SU-DHL-6 (cell line): ENCODE measurements around the gene HSD11B2.

Experiments
- EZH2phosphoT487 ChIP-seq: fragments of 200-600 bp; sonication (generic), shearing (Covaris generic); conservative IDR thresholded peaks from 2 replicates; pipeline ENCODE4 v1.6.1; 2018; ENCODE audit warnings: mild to moderate bottlenecking, antibody characterized with exemption, low read length, moderate library complexity, mixed read lengths
- TF ChIP-seq, protein P1 (sequence below): fragments of 200-600 bp; sonication (generic); IDR thresholded peaks from one replicate; pipeline ENCODE4 v1.5.1; 2017; ENCODE audit warnings: antibody characterized with exemption, mild to moderate bottlenecking, low read length, moderate library complexity; ENCODE audit not compliant: insufficient read depth, poor library complexity, severe bottlenecking

DNA sequence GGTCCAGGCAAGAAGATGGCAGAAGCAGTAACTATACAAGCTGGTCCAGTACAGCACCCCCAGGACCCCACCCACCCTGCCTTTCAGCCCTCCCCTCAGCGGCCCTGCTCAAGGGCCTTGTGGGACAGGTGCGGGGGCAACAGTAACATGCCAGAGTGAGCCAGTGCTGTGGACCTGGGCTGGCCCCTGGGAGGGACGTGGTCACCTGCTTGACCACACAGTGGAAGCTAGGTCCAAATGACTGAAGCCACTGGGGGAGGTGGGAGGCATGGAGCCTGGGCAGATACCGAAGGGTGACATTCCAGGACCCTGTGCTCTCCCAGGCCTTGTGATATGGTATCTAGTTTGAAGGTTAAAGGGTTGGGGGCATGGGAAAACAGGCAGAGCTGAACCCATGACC lies 32.8 kb downstream of the HSD11B2 start:
- TF ChIP-seq, protein P1, sequence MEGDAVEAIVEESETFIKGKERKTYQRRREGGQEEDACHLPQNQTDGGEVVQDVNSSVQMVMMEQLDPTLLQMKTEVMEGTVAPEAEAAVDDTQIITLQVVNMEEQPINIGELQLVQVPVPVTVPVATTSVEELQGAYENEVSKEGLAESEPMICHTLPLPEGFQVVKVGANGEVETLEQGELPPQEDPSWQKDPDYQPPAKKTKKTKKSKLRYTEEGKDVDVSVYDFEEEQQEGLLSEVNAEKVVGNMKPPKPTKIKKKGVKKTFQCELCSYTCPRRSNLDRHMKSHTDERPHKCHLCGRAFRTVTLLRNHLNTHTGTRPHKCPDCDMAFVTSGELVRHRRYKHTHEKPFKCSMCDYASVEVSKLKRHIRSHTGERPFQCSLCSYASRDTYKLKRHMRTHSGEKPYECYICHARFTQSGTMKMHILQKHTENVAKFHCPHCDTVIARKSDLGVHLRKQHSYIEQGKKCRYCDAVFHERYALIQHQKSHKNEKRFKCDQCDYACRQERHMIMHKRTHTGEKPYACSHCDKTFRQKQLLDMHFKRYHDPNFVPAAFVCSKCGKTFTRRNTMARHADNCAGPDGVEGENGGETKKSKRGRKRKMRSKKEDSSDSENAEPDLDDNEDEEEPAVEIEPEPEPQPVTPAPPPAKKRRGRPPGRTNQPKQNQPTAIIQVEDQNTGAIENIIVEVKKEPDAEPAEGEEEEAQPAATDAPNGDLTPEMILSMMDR: no peak
- no peak for TF ChIP-seq EZH2phosphoT487
